GM18873 (cell line): ENCODE data around the gene UNC13A.
A peak's percentile ranks its signal among the peaks of the same experiment; 100 is the strongest.
"Not testable (repeated sequence)": the region's sequence is repeated elsewhere in the genome, so short reads cannot be mapped to it uniquely, and the experiment has no call there.

Experiments used
- ATAC-seq: cut with Tn5 transposase; IDR thresholded peaks from one replicate; pipeline ENCODE4 v1.9.1; 2021; ENCODE audit warnings: mild to moderate bottlenecking, moderate library complexity, moderate number of reproducible peaks; ENCODE audit not compliant: unreplicated experiment, low FRiP score

The UNC13A gene

GRCh38 chr19:17577457-17578097 is 110.6 kb downstream of the UNC13A start:
- no peak for ATAC-seq

GRCh38 chr19:17576758-17577456 is 111.2 kb downstream of the UNC13A start:
- no peak for ATAC-seq

GRCh38 chr19:17575871-17576757 is 112.0 kb downstream of the UNC13A start:
- ATAC-seq, result no peak

- no peak for ATAC-seq
Observed at GRCh38 chr19:17572638-17573037, 115.5 kb downstream of the UNC13A start.

- ATAC-seq, result no peak
Observed at GRCh38 chr19:17570791-17571190, 117.4 kb downstream of the UNC13A start.

- ATAC-seq, result not testable (repeated sequence)
Observed at GRCh38 chr19:17570291-17570690, 117.9 kb downstream of the UNC13A start.

GRCh38 chr19:17567940-17568339 is 120.2 kb downstream of the UNC13A start:
- no peak for ATAC-seq

- no peak for ATAC-seq
Observed at GRCh38 chr19:17565611-17566010, 122.5 kb downstream of the UNC13A start.

- ATAC-seq, result no peak
Observed at GRCh38 chr19:17564781-17565180, 123.4 kb downstream of the UNC13A start.

GRCh38 chr19:17562561-17562960 is 125.6 kb downstream of the UNC13A start:
- ATAC-seq, result no peak

- ATAC-seq, result no peak
Observed at GRCh38 chr19:17562097-17562496, 126.1 kb downstream of the UNC13A start.

- no peak for ATAC-seq
Observed at GRCh38 chr19:17560205-17560595, 128.0 kb downstream of the UNC13A start.

GRCh38 chr19:17557466-17557865 is 130.7 kb downstream of the UNC13A start:
- ATAC-seq, result no peak

GRCh38 chr19:17556995-17557394 is 131.2 kb downstream of the UNC13A start:
- no peak for ATAC-seq

- ATAC-seq, result peak; percentile 25
Observed at GRCh38 chr19:17555929-17556813, 132.0 kb downstream of the UNC13A start.

- ATAC-seq, result peak; percentile 62
Observed at GRCh38 chr19:17555480-17555928, 132.7 kb downstream of the UNC13A start, which contains the start of gene COLGALT1. TSS of gene COLGALT1 (plus strand) at chr19:17555649. CDS start at chr19:17555714, 65 bp downstream.

- no peak for ATAC-seq
Observed at GRCh38 chr19:17554968-17555479, 133.1 kb downstream of the UNC13A start.

GRCh38 chr19:17553256-17553655 is 134.9 kb downstream of the UNC13A start:
- no peak for ATAC-seq

- ATAC-seq, result not testable (repeated sequence)
Observed at GRCh38 chr19:17552735-17553134, 135.4 kb downstream of the UNC13A start.
